ENCODE data around the gene TMEM63B.
"Not testable (repeated sequence)": the region's sequence is repeated elsewhere in the genome, so short reads cannot be mapped to it uniquely, and the experiment has no call there.

TMEM63B gene

DNA sequence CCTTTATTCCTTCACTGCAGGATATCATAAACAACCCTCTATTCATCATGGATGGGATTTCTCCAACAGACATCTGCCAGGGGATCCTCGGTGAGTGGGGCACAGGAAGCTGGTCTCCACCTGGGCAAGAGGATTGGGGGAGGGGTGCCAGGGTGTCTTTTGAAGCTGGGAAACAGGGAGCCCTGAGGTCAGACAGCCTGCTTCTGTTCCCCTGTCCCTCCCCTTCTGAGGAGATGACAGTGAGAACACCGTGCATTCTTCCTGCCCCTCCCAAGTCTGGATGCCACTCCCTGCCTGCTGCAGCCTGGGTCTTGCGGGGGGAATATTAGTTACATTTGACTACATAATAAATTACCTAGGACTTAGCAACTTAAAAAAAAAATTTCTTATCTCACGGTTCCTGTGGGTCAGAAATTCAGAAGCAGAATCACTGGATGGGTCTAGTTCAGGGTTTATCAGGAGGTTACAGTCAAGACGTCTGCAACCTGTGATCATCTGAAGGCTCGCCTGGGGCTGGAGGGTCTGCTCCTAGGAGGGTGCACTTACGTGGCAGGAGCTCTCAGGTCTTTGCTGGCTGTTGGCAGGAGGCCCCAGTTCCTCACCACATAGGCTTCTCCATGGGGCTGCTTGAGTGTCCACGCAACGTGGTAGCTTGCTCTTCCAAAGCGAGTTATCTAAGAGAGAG, 42.7 kb downstream of the TMEM63B start:
- Mint-ChIP-seq H3K27ac (no peak overlapping the region), H3K36me3 (ENCODE audit: low read depth) (no peaks in the 10 kb centered on the region), H3K27me3 (peaks cover 24% of the 10 kb centered on the region), H3K4me3 (no peak overlapping the region), H3K9me3 (no peaks in the 10 kb centered on the region), H3K4me1 (ENCODE audit: low read depth) (peaks cover 22% of the 10 kb centered on the region)
- intact Hi-C loops (cut with micrococcal nuclease): no loop called here

DNA sequence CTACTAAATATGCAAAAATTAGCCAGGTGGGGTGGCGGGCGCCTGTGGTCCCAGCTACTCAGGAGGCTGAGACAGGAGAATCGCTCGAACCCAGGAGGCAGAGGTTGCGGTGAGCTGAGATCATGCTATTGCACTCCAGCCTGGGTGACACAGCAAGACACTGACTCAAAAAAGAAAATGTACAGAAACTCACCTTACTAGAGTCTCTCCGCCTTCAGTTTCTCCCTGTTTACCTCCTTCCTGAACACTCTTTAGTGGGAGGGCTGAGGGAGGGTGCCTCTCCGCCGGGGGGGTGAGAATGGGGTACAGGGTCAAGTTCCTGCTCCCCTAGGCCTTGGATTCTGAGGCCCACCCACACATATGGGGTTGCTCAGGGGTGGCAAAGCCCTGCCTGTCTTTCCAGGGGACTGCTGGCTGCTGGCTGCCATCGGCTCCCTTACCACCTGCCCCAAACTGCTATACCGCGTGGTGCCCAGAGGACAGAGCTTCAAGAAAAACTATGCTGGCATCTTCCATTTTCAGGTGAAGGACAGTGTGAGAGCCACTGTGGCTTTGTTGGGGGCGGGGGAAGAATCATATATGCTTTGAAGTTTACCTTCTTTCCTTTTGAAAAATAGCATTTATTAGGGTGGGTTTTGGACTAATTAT, 44.7 kb downstream of the TMEM63B start:
- Mint-ChIP-seq H3K4me1 (ENCODE audit: low read depth) (peaks cover 25% of the 10 kb centered on the region), H3K27ac (no peak overlapping the region), H3K9me3 (no peaks in the 10 kb centered on the region), H3K36me3 (ENCODE audit: low read depth) (no peaks in the 10 kb centered on the region), H3K27me3 (peaks cover 23% of the 10 kb centered on the region), H3K4me3 (no peak overlapping the region)
- intact Hi-C loops (cut with micrococcal nuclease): loop anchor here (1.0 kb wide), 3 partner anchors 66 to 166 kb away; no protein-coding TSS in a partner anchor

DNA sequence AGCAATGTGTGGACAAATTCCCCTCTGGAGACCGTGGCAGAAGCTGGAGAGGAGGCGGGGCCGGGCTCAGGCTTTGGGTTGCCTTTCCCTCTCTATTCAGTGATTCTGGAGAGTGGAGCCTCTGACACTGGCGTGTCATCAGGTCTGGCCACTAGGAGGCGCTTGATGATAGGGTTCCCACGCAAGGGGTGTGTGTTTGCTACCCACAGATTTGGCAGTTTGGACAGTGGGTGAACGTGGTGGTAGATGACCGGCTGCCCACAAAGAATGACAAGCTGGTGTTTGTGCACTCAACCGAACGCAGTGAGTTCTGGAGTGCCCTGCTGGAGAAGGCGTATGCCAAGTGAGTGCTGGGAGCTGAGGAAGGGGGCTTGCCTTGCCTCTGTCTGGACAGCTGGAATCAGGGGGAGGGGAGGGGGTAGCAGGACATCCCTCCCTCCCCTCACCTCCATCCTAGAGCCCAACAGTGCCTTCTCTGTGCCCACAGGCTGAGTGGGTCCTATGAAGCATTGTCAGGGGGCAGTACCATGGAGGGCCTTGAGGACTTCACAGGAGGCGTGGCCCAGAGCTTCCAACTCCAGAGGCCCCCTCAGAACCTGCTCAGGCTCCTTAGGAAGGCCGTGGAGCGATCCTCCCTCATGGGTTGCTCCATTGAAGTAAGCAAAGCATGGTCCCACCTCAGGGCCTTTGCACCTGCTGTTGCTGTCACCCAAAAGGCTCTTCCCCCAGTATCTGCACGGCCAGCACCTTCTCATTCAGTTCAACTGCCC, 45.6 kb downstream of the TMEM63B start:
- H3K4me3 Mint-ChIP-seq: no peak overlapping the region
- intact Hi-C loops (cut with micrococcal nuclease): loop anchor here (1.0 kb wide), 3 partner anchors 65 to 165 kb away; no protein-coding TSS in a partner anchor
- peaks cover 28% of the 10 kb centered on the region for H3K4me1 Mint-ChIP-seq (ENCODE audit: low read depth)
- no peaks in the 10 kb centered on the region for H3K9me3 Mint-ChIP-seq
- peaks cover 26% of the 10 kb centered on the region for H3K27me3 Mint-ChIP-seq
- no peaks in the 10 kb centered on the region for H3K36me3 Mint-ChIP-seq (ENCODE audit: low read depth)
- H3K27ac Mint-ChIP-seq: no peak overlapping the region

DNA sequence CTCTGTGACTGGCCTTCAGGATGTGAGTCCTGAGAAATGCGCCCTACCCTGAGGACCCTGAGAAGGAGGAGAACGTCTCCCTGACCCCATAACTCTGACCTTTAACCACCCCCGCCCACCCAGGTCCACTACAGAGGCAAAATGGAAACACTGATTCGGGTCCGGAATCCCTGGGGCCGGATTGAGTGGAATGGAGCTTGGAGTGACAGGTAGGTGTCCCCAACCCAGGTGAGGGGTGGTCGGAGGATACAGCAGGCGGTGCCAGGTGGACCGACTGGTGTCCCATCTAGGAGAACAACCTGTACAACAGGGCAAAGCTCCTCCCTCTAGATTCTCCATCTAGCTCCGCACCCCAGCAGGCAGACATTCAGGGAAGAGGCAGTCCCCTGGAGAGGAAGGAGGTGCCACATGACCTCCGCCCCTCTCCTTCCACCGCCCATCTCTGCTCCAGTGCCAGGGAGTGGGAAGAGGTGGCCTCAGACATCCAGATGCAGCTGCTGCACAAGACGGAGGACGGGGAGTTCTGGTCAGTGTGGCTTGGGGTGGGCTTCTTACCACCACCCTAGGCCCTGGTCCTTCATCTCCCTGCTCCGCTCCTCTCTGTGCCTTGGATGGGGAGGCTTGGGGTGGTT, 48.9 kb downstream of the TMEM63B start:
- Mint-ChIP-seq H3K27ac (no peak overlapping the region), H3K9me3 (no peaks in the 10 kb centered on the region), H3K4me1 (ENCODE audit: low read depth) (peaks cover 28% of the 10 kb centered on the region), H3K27me3 (peaks cover 20% of the 10 kb centered on the region), H3K36me3 (ENCODE audit: low read depth) (no peaks in the 10 kb centered on the region), H3K4me3 (peak overlapping the region; percentile 52)
- intact Hi-C loops (cut with micrococcal nuclease): no loop called here

DNA sequence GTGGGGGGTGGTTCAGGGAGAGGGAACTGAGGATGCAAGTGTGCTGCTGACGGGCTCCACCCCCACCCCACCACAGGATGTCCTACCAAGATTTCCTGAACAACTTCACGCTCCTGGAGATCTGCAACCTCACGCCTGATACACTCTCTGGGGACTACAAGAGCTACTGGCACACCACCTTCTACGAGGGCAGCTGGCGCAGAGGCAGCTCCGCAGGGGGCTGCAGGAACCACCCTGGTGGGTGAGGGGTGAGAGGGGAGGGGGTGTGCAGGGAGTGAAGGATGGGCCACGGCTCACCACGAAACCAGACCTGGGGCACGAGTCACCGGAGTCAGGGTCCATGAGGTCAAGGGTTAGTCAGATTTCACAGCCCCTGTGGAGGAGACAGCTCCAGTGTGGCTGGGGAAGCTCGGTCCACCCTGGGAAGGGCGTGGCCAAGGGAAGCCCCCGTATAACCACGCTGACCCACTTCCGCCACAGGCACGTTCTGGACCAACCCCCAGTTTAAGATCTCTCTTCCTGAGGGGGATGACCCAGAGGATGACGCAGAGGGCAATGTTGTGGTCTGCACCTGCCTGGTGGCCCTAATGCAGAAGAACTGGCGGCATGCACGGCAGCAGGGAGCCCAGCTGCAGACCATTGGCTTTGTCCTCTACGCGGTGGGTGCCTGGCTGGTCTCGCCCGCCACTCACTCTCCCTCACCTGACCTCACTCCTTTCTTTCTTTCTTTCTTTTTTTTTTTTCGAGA, 49.6 kb downstream of the TMEM63B start:
- Mint-ChIP-seq H3K27ac (no peak overlapping the region), H3K4me1 (ENCODE audit: low read depth) (peaks cover 27% of the 10 kb centered on the region), H3K36me3 (ENCODE audit: low read depth) (no peaks in the 10 kb centered on the region), H3K27me3 (peaks cover 19% of the 10 kb centered on the region), H3K9me3 (no peaks in the 10 kb centered on the region), H3K4me3 (no peak overlapping the region)
- intact Hi-C loops (cut with micrococcal nuclease): no loop called here

DNA sequence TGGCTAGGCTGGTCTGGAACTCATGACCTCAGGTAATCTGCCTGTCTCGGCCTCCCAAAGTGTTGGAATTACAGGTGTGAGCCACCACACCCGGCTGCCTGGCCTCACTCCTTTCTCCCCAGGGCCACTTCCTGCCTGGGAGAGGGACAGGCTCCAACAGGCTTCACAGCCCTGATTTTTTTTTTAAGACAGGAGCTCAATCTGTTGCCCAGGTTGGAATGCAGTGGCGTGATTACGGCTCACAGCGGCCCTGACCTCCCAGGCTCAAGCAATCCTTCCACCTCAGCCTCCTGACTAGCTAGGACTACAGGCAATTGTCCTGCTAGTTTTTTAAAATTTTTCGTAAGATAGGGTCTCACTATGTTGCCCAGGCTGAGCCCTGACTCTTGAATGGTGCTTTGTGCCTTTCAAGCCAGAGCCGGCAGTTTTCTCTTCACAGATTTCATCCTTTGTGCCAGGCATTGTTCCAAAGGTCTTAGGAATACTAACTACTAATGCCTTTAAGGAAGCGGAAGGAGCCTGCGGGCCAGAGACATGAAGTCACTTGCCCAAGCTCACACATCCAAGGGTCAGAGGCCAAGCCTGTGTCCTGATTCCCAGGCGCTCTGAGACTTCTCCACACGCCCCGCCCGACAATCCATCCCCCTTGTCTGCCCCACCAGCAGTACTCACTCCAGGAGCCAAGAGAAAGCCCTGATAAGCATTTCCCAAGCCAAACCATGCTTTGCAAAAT, 50.5 kb downstream of the TMEM63B start:
- peaks cover 18% of the 10 kb centered on the region for H3K4me1 Mint-ChIP-seq (ENCODE audit: low read depth)
- H3K9me3 Mint-ChIP-seq: no peaks in the 10 kb centered on the region
- intact Hi-C loops (cut with micrococcal nuclease): no loop called here
- no peak overlapping the region for H3K4me3 Mint-ChIP-seq
- H3K27me3 Mint-ChIP-seq: peaks cover 19% of the 10 kb centered on the region
- no peak overlapping the region for H3K27ac Mint-ChIP-seq
- H3K36me3 Mint-ChIP-seq (ENCODE audit: low read depth): no peaks in the 10 kb centered on the region

DNA sequence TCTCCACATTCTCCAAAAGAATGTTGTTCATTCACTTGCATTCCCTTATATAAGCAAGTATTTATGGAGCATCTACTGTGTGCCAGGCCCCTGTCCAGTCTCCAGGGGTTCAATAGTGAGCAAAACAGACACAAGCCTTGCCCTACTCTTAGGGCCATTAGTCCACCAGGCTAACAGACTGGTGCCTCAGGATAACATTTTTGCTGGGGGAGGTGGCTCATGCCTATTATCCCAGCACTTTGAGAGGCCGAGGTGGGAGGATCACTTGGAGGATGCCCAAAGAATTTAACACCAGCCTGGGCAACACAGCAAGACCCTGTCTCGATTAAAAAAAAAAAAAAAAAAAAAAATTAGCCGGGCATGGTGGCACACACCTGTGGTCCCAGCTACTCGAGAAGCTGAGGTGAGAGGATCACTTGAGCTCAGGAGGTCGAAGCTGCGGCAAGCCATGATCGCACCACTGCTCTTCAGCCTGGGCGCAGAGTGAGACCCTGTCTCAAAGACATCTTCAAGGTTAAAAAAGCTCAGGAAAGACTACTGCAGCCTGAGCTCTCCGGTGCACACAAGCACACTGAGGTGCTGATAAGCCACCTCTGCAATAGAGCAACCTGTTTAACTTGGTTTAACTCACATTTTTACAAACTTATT, 51.2 kb downstream of the TMEM63B start:
- Mint-ChIP-seq H3K4me1 (ENCODE audit: low read depth) (peaks cover 16% of the 10 kb centered on the region), H3K36me3 (ENCODE audit: low read depth) (no peaks in the 10 kb centered on the region), H3K9me3 (no peaks in the 10 kb centered on the region), H3K4me3 (no peak overlapping the region), H3K27ac (no peak overlapping the region), H3K27me3 (peaks cover 16% of the 10 kb centered on the region)
- intact Hi-C loops (cut with micrococcal nuclease): no loop called here

DNA sequence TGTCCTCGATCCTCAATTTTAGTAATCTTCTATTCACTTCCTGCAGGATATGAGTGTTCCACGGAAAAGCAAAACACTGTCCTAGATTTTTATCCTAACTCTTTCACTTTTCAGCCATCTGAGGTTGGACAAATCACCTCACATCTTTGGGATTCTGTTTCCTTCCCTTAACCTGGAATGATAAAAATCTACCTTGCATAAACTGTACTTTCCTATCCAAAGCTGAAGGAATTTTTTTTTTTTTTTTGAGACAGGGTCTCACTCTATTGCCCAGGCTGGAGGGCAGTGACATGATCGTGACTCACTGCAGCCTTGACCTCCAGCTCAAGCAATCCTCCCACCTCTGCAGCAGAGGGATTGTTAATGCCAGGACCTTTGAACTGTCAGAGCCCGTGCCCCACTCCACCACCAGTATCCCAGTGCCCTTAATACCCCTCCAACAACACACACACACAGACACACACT, 51.8 kb downstream of the TMEM63B start:
- H3K4me1 Mint-ChIP-seq (ENCODE audit: low read depth): peaks cover 16% of the 10 kb centered on the region
- no peaks in the 10 kb centered on the region for H3K9me3 Mint-ChIP-seq
- H3K27me3 Mint-ChIP-seq: peaks cover 14% of the 10 kb centered on the region
- H3K4me3 Mint-ChIP-seq: no peak overlapping the region
- intact Hi-C loops (cut with micrococcal nuclease): no loop called here
- no peak overlapping the region for H3K27ac Mint-ChIP-seq
- H3K36me3 Mint-ChIP-seq (ENCODE audit: low read depth): no peaks in the 10 kb centered on the region

DNA sequence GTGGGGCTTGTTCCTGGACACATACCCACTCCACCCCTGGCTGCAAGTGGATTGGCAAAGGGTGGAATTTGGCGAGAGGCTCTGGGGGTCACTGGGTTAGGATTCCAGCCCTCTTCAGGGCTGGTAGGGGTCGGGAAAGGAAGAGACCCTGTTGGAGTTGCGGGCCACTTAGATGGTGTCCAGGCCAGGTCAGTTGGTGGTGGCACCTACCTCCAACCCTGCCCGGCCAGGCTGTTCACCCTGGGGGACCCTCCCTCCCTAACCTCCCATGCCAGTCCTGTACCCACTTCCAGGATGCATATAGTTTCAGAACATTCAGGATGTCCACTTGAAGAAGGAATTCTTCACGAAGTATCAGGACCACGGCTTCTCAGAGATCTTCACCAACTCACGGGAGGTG, 52.3 kb downstream of the TMEM63B start:
- Mint-ChIP-seq H3K4me1 (ENCODE audit: low read depth) (peaks cover 16% of the 10 kb centered on the region), H3K36me3 (ENCODE audit: low read depth) (no peaks in the 10 kb centered on the region), H3K27me3 (peaks cover 16% of the 10 kb centered on the region), H3K9me3 (no peaks in the 10 kb centered on the region), H3K27ac (no peak overlapping the region), H3K4me3 (no peak overlapping the region)
- intact Hi-C loops (cut with micrococcal nuclease): no loop called here

DNA sequence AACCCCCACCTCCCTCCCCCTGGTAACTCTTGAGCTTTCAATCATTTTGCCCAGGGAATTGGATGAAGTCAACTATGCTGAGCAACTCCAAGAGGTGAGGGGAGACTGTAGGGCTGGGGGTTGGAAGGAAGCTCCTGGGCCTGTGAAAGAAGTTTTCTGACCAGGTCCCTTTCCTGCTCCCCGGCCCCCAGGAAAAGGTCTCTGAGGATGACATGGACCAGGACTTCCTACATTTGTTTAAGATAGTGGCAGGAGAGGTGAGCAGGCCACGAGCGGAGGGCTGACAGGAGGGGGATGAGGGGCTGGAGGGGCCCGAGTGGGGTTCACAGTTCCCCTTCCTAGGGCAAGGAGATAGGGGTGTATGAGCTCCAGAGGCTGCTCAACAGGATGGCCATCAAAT, 53.1 kb downstream of the TMEM63B start:
- Mint-ChIP-seq H3K27me3 (peaks cover 18% of the 10 kb centered on the region), H3K9me3 (no peaks in the 10 kb centered on the region), H3K4me3 (no peak overlapping the region), H3K36me3 (ENCODE audit: low read depth) (no peaks in the 10 kb centered on the region), H3K27ac (no peak overlapping the region), H3K4me1 (ENCODE audit: low read depth) (peaks cover 16% of the 10 kb centered on the region)
- intact Hi-C loops (cut with micrococcal nuclease): no loop called here

DNA sequence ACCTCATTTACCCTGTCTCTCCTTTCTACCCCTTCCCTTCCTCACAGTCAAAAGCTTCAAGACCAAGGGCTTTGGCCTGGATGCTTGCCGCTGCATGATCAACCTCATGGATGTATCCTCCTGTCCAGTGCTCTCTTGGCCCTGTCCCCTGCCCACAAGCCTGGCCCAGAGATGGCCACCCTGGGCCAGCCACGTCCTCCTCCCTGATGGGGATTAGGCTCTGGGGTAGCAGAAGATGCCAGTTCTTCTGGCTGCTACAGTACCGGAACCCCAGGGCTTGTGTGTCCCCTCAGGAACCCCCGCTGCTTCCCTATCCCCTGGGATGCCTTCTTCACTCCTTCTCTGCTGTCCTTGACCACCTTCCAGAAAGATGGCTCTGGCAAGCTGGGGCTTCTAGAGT, 53.5 kb downstream of the TMEM63B start:
- H3K9me3 Mint-ChIP-seq: no peaks in the 10 kb centered on the region
- intact Hi-C loops (cut with micrococcal nuclease): no loop called here
- no peak overlapping the region for H3K27ac Mint-ChIP-seq
- H3K4me1 Mint-ChIP-seq (ENCODE audit: low read depth): peaks cover 19% of the 10 kb centered on the region
- no peak overlapping the region for H3K4me3 Mint-ChIP-seq
- no peaks in the 10 kb centered on the region for H3K36me3 Mint-ChIP-seq (ENCODE audit: low read depth)
- peaks cover 20% of the 10 kb centered on the region for H3K27me3 Mint-ChIP-seq

DNA sequence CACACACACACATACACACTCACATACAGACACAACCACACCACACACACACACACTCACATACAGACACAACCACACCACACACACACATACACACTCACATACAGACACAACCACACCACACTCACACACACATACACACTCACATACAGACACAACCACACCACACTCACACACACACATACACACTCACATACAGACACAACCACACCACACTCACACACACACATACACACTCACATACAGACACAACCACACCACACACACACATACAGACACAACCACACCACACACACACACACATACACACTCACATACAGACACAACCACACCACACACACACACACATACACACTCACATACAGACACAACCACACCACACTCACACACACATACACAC, 54.4 kb downstream of the TMEM63B start:
- H3K9me3 Mint-ChIP-seq; H3K27ac Mint-ChIP-seq; H3K36me3 Mint-ChIP-seq (ENCODE audit: low read depth); H3K4me3 Mint-ChIP-seq; intact Hi-C loops (cut with micrococcal nuclease): not testable (repeated sequence)
- H3K27me3 Mint-ChIP-seq: peaks cover 19% of the 10 kb centered on the region
- H3K4me1 Mint-ChIP-seq (ENCODE audit: low read depth): peaks cover 17% of the 10 kb centered on the region
